MM.1S (cell line): ENCODE measurements around the gene PRELID2.
"Not testable (repeated sequence)": the region's sequence is repeated elsewhere in the genome, so short reads cannot be mapped to it uniquely, and the experiment has no call there.

Experiments
- DNase-seq: peaks from one replicate; pipeline ENCODE4 v3.0.0-alpha.2; 2015
- H2AFZ ChIP-seq: fragments of 300-600 bp; sonication (generic); 2 replicates; pipeline ENCODE4 v1.6.0; 2016; ENCODE audit warnings: antibody characterized with exemption, low read length
- H3F3A ChIP-seq: fragments of 300-600 bp; sonication (generic); 2 replicates; pipeline ENCODE4 v1.6.1; 2016; ENCODE audit warnings: mild to moderate bottlenecking, antibody characterized with exemption, low read length, moderate library complexity, mixed read lengths; ENCODE audit not compliant: insufficient read depth
- H3K27ac ChIP-seq: fragments of 300-600 bp; sonication (generic); 2 replicates; pipeline ENCODE4 v1.5.1; 2016; ENCODE audit warnings: mild to moderate bottlenecking, low read length
- H3K27me3 ChIP-seq: fragments of 300-600 bp; sonication (generic); replicated peaks from 2 replicates; pipeline ENCODE4 v1.6.0; 2016; ENCODE audit warnings: low read length; ENCODE audit not compliant: insufficient read depth
- H3K36me3 ChIP-seq: fragments of 300-600 bp; sonication (generic); replicated peaks from 2 replicates; pipeline ENCODE4 v1.6.1; 2016; ENCODE audit warnings: mild to moderate bottlenecking, low read length, mixed read lengths; ENCODE audit not compliant: insufficient read depth
- H3K4me1 ChIP-seq: fragments of 300-600 bp; sonication (generic); 2 replicates; pipeline ENCODE4 v1.6.1; 2016; ENCODE audit warnings: low read length, mixed read lengths
- H3K4me2 ChIP-seq: fragments of 300-600 bp; sonication (generic); 2 replicates; pipeline ENCODE4 v1.6.0; 2016; ENCODE audit warnings: low read depth, low read length
- H3K4me3 ChIP-seq: fragments of 300-600 bp; sonication (generic); 2 replicates; pipeline ENCODE4 v1.5.1; 2016; ENCODE audit warnings: low read length, mixed read lengths
- H3K79me2 ChIP-seq: fragments of 300-600 bp; sonication (generic); 2 replicates; pipeline ENCODE4 v1.6.1; 2016; ENCODE audit warnings: mixed run types, low read length, mixed read lengths
- H3K9ac ChIP-seq: fragments of 300-600 bp; sonication (generic); 2 replicates; pipeline ENCODE4 v1.6.1; 2016; ENCODE audit warnings: low read length, mixed read lengths
- H3K9me2 ChIP-seq: fragments of 300-600 bp; sonication (generic); replicated peaks from 2 replicates; pipeline ENCODE4 v1.6.1; 2016; ENCODE audit warnings: mild to moderate bottlenecking, low read length, mixed read lengths; ENCODE audit not compliant: insufficient read depth
- H3K9me3 ChIP-seq: fragments of 300-600 bp; sonication (generic); replicated peaks from 2 replicates; pipeline ENCODE4 v1.6.1; 2016; ENCODE audit warnings: mild to moderate bottlenecking, low read length, mixed read lengths; ENCODE audit not compliant: insufficient read depth
- H4K20me1 ChIP-seq: fragments of 300-600 bp; sonication (generic); 2 replicates; pipeline ENCODE4 v1.6.1; 2016; ENCODE audit warnings: mild to moderate bottlenecking, low read length, moderate library complexity, mixed read lengths; ENCODE audit not compliant: insufficient read depth
- EZH2 ChIP-seq: fragments of 300-600 bp; sonication (generic); optimal IDR thresholded peaks from 2 replicates; pipeline ENCODE3; 2017; ENCODE audit warnings: low read depth, mild to moderate bottlenecking, antibody characterized with exemption, low read length, mixed read lengths
- EZH2phosphoT487 ChIP-seq: fragments of 300-600 bp; sonication (generic); IDR thresholded peaks from 2 replicates; pipeline ENCODE4 v1.6.1; 2018; ENCODE audit warnings: antibody characterized with exemption, low read length
- TF ChIP-seq, protein P1 (sequence below): fragments of 300-600 bp; sonication (generic); IDR thresholded peaks from 2 replicates; pipeline ENCODE4 v1.5.1; 2016; ENCODE audit warnings: antibody characterized with exemption, low read length, mixed read lengths

Gene PRELID2

DNA sequence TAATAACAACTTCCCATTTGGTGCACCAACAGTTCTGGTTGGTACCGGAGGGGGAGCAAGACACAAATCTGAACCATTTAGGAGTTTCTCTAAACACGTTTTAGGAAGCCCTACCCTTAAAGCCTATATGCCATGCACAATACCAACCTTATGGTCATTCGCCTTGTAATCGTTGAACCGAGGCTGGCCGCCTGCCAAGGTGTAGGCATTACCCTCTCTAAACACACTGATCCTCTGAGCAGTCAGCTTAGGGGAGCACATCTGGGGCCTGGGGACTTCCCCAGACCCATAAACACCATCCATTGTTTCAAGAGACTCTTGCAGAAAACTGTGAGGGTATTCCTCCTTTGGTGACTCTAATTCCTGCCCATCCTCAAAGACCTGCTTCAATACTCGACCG, 37.3 kb upstream of the PRELID2 start:
- H3F3A ChIP-seq = no peaks in the 10 kb centered on the region
- no peak overlapping the region for H3K27ac ChIP-seq
- TF ChIP-seq EZH2 (no peak), EZH2phosphoT487 (no peak)
- TF ChIP-seq, protein P1, sequence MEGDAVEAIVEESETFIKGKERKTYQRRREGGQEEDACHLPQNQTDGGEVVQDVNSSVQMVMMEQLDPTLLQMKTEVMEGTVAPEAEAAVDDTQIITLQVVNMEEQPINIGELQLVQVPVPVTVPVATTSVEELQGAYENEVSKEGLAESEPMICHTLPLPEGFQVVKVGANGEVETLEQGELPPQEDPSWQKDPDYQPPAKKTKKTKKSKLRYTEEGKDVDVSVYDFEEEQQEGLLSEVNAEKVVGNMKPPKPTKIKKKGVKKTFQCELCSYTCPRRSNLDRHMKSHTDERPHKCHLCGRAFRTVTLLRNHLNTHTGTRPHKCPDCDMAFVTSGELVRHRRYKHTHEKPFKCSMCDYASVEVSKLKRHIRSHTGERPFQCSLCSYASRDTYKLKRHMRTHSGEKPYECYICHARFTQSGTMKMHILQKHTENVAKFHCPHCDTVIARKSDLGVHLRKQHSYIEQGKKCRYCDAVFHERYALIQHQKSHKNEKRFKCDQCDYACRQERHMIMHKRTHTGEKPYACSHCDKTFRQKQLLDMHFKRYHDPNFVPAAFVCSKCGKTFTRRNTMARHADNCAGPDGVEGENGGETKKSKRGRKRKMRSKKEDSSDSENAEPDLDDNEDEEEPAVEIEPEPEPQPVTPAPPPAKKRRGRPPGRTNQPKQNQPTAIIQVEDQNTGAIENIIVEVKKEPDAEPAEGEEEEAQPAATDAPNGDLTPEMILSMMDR = no peak
- no peaks in the 10 kb centered on the region for H3K9me3 ChIP-seq
- H4K20me1 ChIP-seq = no peaks in the 10 kb centered on the region
- no peak overlapping the region for H3K9ac ChIP-seq
- H3K4me2 ChIP-seq = no peak overlapping the region
- DNase-seq = no peak
- no peaks in the 10 kb centered on the region for H3K36me3 ChIP-seq
- H3K27me3 ChIP-seq = no peaks in the 10 kb centered on the region
- no peaks in the 10 kb centered on the region for H3K79me2 ChIP-seq
- H3K9me2 ChIP-seq = no peaks in the 10 kb centered on the region
- no peak overlapping the region for H3K4me3 ChIP-seq
- no peak overlapping the region for H2AFZ ChIP-seq
- H3K4me1 ChIP-seq = no peaks in the 10 kb centered on the region

DNA sequence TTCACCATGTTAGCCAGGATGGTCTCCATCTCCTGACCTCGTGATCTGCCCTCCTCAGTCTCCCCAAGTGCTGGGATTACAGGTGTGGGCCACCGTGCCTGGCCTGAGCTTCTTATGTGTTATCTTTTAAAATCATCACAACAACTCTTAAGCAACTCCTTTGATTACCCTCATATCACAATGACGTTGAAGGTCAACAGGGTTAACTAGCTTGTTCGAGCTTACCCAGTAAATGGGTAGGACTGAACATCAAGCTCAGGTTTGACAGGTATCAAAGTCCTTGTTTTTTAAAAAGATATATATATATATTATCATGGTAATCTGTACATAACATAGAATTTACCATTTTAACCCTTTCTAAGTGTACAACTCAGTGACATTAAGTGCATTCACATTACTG, 34.6 kb upstream of the PRELID2 start:
- H3K27ac ChIP-seq = no peak overlapping the region
- H3K36me3 ChIP-seq = no peaks in the 10 kb centered on the region
- H3K9me2 ChIP-seq = no peaks in the 10 kb centered on the region
- H3K79me2 ChIP-seq = no peaks in the 10 kb centered on the region
- H4K20me1 ChIP-seq = no peaks in the 10 kb centered on the region
- no peaks in the 10 kb centered on the region for H3F3A ChIP-seq
- H3K4me1 ChIP-seq = no peaks in the 10 kb centered on the region
- no peak overlapping the region for H3K4me2 ChIP-seq
- no peaks in the 10 kb centered on the region for H3K9me3 ChIP-seq
- H2AFZ ChIP-seq = no peak overlapping the region
- DNase-seq = no peak
- no peak overlapping the region for H3K9ac ChIP-seq
- no peaks in the 10 kb centered on the region for H3K27me3 ChIP-seq
- no peak overlapping the region for H3K4me3 ChIP-seq
- TF ChIP-seq EZH2 = no peak
- TF ChIP-seq EZH2phosphoT487 = no peak
- TF ChIP-seq, protein P1 = no peak

DNA sequence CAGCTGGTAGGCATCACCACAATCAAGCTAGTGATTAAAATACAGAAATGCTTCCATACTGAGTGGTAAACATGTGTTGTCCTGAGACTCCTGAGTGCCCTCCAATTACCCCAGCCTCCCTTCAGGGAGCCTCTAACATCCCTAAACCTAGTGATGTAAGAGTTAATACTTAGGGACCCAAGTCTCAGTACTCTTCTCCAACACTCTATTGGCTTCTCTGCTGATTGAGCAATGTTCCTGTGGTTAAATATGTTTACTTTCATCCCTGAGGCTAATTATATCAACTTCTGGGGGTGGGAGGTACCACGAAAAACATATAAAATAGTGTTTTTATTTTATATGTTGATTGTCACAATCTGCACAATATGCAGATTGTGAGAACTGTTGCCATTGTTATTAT, 32.7 kb upstream of the PRELID2 start:
- no peak overlapping the region for H2AFZ ChIP-seq
- TF ChIP-seq EZH2phosphoT487 (no peak), EZH2 (no peak)
- TF ChIP-seq, protein P1 = no peak
- no peaks in the 10 kb centered on the region for H3K27me3 ChIP-seq
- H3K4me1 ChIP-seq = no peaks in the 10 kb centered on the region
- no peak overlapping the region for H3K27ac ChIP-seq
- H3K4me3 ChIP-seq = no peak overlapping the region
- H3K9me3 ChIP-seq = no peaks in the 10 kb centered on the region
- no peaks in the 10 kb centered on the region for H4K20me1 ChIP-seq
- H3K79me2 ChIP-seq = no peaks in the 10 kb centered on the region
- H3K4me2 ChIP-seq = no peak overlapping the region
- no peak for DNase-seq
- H3K36me3 ChIP-seq = no peaks in the 10 kb centered on the region
- no peak overlapping the region for H3K9ac ChIP-seq
- H3K9me2 ChIP-seq = no peaks in the 10 kb centered on the region
- H3F3A ChIP-seq = no peaks in the 10 kb centered on the region

DNA sequence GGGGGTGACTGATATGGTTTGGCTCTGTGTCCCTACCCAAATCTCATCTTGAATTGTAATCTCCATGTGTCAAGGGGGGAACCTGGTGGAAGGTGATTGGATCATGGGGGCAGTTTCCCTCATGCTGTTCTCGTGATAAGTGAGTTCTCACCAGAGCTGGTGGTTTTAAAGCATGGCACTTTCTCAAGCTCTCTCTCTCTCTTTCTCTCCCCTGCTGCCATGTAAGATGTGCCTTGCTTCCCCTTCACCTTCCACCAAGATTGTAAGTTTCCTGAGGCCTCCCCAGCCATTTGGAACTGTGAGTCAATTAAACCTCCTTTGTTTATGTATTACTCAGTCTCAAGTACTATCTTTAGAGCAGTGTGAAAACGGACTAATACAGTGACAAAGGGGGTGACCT, 29.3 kb upstream of the PRELID2 start:
- H3K36me3 ChIP-seq, DNase-seq: not testable (repeated sequence)

More for the DNA sequence above, 29.3 kb upstream of the PRELID2 start:
- not testable (repeated sequence) for H3K79me2 ChIP-seq, H3K27ac ChIP-seq, H3K9me2 ChIP-seq, H3K4me3 ChIP-seq, H3K27me3 ChIP-seq, H4K20me1 ChIP-seq, H2AFZ ChIP-seq, H3F3A ChIP-seq, H3K9me3 ChIP-seq, H3K9ac ChIP-seq, H3K4me1 ChIP-seq, H3K4me2 ChIP-seq
